Smooth muscle cell of the brain vasculature (primary cell): Measurements from ENCODE around the gene GOLGA6C.
"Not testable (repeated sequence)": the region's sequence is repeated elsewhere in the genome, so short reads cannot be mapped to it uniquely, and the experiment has no call there.

Experiments
- DNase-seq: peaks from one replicate; pipeline ENCODE4 v3.0.0-alpha.2; 2012; ENCODE audit warnings: low read depth, low spot score

The GOLGA6C gene

DNA sequence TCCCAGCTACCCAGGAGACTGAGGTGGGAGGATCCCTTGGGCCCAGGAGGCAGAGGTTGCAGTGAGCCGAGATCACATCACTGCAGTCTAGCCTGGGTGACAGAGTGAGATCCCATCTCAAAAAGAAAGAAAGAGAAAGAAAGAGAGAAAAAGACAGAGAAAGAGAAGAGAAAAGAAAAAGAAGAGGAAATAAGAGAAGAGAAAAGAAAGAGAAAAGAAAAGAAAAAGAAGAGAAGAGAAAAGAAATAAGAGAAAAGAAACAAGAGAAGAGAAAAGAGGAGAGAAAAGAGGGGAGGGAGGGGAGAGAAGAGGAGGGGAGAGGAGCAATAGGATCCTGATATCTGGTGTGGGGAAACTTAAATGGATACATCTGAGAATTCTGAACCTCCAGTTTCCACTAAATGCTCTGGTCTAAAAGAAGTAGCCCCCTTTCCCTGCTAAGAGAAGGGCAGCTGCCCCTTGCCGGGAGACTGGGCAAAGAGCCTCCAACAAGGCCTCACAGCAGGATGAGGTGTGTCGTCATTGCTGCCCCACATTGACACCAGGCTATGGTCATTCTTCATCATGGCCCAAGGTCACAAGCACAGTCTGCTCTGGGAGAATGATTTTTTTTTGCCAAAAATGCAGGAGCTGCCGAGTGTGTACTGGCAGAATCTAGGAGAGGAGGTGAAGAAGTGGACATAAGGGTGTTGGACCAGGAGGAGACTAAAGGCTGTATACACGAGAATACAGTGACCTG lies 56.6 kb downstream of the GOLGA6C start:
- DNase-seq: no peak

DNA sequence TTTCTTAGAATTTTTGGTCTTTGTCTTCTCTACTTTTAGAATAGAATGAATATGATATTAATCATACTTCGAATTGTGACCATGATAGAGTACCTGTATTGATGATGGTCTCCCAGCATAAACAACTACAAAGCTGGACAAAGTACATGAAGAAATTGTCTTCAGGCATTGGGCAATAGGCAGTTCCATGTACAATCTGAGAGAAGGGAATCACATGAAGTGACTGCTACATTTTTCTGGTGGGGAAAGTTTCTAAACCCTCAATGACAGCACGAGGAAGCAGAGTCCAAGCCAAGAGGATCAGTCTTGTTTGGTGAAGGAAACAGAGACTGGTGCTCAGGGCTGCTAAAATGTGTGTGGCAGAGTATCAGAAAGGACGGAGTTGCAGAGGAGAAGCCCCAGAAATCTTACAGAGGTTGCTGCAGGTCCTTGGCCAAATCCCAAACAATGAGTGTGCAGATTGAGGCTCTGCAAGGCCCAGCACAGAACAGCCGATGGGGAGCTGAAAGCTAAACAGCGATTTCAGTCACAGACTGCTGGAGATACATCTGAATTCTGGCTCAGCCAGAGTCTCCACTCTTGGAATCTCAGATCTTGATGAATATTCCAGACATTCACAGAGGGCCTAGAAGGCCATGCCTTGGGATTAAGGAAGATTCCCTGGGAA lies 61.2 kb downstream of the GOLGA6C start:
- DNase-seq: not testable (repeated sequence)
